ENCODE data around the gene CENPX. TPM values are rescaled to one million over a fixed set of nuclear protein-coding genes. Genes with fewer than 3 reads are reported as not detected.

The CENPX gene
- total RNA-seq, 1 donor from 2014 or later = 66.2 TPM

DNA sequence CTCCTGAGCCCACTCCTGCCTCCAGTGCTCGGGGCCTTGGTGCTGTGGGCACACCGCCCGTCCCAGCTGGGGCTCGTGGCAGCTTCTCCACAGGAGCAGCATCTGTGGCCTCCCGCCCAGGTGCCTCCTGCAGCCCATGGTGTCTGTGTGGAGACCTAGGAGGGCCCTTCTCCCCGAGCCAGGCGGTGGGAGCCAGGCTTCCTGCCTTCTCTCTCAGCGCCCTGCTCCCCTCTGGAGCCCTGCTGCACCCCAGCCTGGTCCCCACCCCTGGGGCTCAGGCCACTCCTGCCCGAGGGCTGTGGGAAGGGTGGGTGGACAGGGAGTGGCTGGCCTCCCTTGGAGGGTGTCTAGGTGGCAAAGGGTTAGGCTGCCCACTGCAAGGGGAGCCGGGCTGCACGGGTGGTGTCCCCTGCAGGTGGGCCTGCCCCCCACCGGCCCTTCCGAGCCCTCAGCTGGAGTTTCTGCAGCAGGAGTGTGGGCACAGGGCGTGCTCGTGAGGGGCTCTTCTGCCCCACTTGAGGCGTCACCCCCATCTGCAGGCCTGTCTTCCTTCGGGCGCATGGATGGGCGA lies 11.0 kb downstream of the CENPX start:
- Mint-ChIP-seq H3K36me3 (ENCODE audit: insufficient read depth) (no peaks in the 10 kb centered on the region), H3K4me1 (ENCODE audit: low read depth) (no peaks in the 10 kb centered on the region), H3K9me3 (ENCODE audit: low read depth) (no peaks in the 10 kb centered on the region), H3K4me3 (ENCODE audit: low read depth) (no peak overlapping the region), H3K27ac (no peak overlapping the region), H3K27me3 (no peaks in the 10 kb centered on the region)
- TF ChIP-seq, protein P1, sequence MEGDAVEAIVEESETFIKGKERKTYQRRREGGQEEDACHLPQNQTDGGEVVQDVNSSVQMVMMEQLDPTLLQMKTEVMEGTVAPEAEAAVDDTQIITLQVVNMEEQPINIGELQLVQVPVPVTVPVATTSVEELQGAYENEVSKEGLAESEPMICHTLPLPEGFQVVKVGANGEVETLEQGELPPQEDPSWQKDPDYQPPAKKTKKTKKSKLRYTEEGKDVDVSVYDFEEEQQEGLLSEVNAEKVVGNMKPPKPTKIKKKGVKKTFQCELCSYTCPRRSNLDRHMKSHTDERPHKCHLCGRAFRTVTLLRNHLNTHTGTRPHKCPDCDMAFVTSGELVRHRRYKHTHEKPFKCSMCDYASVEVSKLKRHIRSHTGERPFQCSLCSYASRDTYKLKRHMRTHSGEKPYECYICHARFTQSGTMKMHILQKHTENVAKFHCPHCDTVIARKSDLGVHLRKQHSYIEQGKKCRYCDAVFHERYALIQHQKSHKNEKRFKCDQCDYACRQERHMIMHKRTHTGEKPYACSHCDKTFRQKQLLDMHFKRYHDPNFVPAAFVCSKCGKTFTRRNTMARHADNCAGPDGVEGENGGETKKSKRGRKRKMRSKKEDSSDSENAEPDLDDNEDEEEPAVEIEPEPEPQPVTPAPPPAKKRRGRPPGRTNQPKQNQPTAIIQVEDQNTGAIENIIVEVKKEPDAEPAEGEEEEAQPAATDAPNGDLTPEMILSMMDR (IDR thresholded peaks at IDR 0.05; ENCODE audit: unreplicated experiment) = no peak
- no peak for DNase-seq (ENCODE audit: low spot score, unreplicated experiment)

DNA sequence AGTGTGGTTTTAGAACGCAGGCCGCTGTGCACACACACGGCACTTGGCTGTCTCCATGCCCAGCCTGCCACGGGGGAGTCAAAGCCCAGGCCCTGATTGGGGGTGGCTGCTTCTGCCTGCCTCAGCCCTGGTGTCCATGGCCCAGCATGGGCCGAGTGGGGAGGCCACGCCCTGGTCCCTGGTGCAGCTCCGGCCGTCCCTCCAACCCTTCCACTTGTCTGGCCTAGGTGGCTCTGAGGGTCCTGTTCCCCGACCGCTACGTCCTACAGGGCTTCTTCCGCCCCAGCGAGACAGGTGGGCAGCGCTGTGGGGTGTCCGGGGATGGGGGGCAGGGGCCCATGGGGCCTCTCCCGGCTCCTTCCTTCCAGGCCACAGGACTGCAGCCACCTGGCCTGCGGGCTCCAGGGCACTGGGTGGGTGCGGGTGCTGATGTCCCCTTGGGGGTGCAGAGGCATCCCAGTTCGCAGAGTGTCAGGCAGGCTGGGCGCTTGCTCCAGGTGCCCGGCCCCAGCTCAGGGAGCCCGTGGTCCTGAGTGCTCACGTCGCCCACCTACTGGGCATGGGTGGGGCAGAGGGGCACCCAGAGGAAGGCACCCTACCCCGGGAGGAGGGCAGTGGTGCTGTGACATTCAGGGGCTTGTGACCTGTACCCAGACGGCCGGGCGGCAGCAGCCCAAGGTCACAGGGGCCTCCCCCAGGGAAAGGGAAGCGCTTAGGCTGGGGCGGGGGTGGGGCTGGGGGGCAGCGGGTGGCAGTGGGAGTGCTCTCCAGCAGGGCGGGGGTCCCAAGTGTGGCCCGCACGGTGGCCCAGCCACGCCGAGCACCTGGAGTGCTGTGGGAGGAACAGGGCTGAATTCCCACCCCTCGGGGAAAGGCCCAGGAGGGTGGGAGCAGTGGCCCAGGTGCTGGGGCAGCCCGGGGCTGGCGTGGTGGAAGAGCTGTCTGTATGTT lies 11.8 kb downstream of the CENPX start:
- TF ChIP-seq, protein P1 (IDR thresholded peaks at IDR 0.05; ENCODE audit: unreplicated experiment) = no peak
- no peaks in the 10 kb centered on the region for H3K36me3 Mint-ChIP-seq (ENCODE audit: insufficient read depth)
- no peaks in the 10 kb centered on the region for H3K4me1 Mint-ChIP-seq (ENCODE audit: low read depth)
- no peak overlapping the region for H3K4me3 Mint-ChIP-seq (ENCODE audit: low read depth)
- no peaks in the 10 kb centered on the region for H3K9me3 Mint-ChIP-seq (ENCODE audit: low read depth)
- DNase-seq (ENCODE audit: low spot score, unreplicated experiment) = no peak
- no peak overlapping the region for H3K27ac Mint-ChIP-seq
- no peaks in the 10 kb centered on the region for H3K27me3 Mint-ChIP-seq

DNA sequence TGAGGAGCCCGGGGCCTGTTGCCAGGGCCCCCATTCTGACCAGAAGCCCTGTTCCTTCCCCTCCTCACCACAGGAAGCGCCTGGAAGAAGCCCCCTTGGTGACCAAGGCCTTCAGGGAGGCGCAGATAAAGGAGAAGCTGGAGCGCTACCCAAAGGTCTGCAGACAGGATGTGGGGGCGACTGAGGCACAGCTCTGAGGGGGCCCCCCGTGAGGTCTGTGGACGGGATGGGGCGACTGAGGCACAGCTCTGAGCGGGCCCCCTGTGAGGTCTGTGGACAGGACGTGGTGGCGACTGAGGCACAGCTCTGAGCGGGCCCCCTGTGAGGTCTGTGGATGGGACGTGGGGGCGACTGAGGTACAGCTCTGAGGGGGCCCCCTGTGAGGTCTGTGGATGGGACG lies 13.3 kb downstream of the CENPX start:
- no peak for DNase-seq (ENCODE audit: low spot score, unreplicated experiment)
- Mint-ChIP-seq H3K36me3 (ENCODE audit: insufficient read depth) (no peaks in the 10 kb centered on the region), H3K4me3 (ENCODE audit: low read depth) (no peak overlapping the region), H3K9me3 (ENCODE audit: low read depth) (no peaks in the 10 kb centered on the region), H3K4me1 (ENCODE audit: low read depth) (no peaks in the 10 kb centered on the region), H3K27ac (no peak overlapping the region), H3K27me3 (no peaks in the 10 kb centered on the region)
- TF ChIP-seq, protein P1 (IDR thresholded peaks at IDR 0.05; ENCODE audit: unreplicated experiment) = no peak

DNA sequence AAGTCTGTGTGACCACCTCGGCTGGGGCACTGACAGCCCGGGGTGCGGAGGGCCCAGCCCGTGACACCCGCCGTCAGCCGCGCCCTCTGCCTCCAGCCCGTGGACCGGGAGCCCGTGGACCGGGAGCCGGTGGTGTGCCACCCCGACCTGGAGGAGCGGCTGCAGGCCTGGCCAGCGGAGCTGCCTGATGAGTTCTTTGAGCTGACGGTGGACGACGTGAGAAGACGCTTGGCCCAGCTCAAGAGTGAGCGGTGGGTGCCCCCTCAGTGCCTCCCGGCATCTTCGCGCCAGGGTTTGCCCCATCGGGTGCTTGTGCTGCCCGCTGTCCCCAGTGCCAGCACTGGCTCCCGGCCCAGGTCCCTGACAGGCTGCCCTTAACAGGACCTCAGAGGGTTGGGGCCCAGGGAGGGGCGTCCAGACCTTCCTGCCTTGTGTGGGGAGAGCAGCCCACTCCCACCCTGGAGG lies 13.7 kb downstream of the CENPX start:
- H3K9me3 Mint-ChIP-seq (ENCODE audit: low read depth) = no peaks in the 10 kb centered on the region
- H3K36me3 Mint-ChIP-seq (ENCODE audit: insufficient read depth) = no peaks in the 10 kb centered on the region
- TF ChIP-seq, protein P1 (IDR thresholded peaks at IDR 0.05; ENCODE audit: unreplicated experiment) = no peak
- no peak overlapping the region for H3K27ac Mint-ChIP-seq
- no peaks in the 10 kb centered on the region for H3K27me3 Mint-ChIP-seq
- no peak overlapping the region for H3K4me3 Mint-ChIP-seq (ENCODE audit: low read depth)
- no peak for DNase-seq (ENCODE audit: low spot score, unreplicated experiment)
- H3K4me1 Mint-ChIP-seq (ENCODE audit: low read depth) = no peaks in the 10 kb centered on the region

DNA sequence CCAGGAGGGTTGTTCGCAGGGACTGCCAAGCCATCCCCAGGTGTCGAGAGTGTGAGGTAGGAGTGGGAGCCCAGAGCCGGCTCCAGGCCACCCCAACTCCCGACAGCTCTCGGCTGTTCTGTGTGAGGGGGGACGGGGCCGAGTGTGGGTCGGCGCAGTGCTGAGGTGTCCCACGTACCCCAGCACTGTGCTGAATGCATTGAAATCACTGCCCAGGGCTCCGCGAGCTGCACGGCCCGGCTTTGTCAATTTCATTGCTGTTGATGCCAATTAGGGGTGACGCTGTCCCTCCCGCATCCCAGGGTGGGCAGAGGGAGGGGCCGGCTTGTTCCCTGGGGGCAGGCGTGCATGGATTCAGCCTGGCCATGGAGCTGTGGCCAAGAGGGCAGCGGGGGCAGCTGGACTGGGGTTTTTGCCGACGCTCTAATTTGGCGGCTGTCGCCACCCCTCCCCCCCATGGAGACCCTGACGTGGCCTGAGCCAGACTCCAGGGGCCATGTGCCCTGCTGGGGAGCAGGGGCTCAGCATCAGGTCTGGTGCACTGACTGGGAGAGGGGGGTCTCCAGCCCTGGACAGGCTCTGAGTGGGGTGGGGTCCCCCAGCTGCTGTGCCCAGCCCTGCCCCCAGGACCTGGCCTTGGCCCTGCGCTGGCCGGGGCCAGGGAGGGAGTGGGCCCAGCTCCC lies 14.3 kb downstream of the CENPX start:
- Mint-ChIP-seq H3K27ac (no peak overlapping the region), H3K9me3 (ENCODE audit: low read depth) (no peaks in the 10 kb centered on the region), H3K36me3 (ENCODE audit: insufficient read depth) (no peaks in the 10 kb centered on the region), H3K4me3 (ENCODE audit: low read depth) (no peak overlapping the region), H3K27me3 (no peaks in the 10 kb centered on the region), H3K4me1 (ENCODE audit: low read depth) (no peaks in the 10 kb centered on the region)
- TF ChIP-seq, protein P1 (IDR thresholded peaks at IDR 0.05; ENCODE audit: unreplicated experiment) = no peak
- no peak for DNase-seq (ENCODE audit: low spot score, unreplicated experiment)
